SW480 (cell line): ENCODE data around the gene SLC13A3.
A peak's percentile ranks its signal among the peaks of the same experiment; 100 is the strongest.

Experiments
- DNase-seq: peaks from one replicate; pipeline ENCODE4 v3.0.0-alpha.2; 2016; ENCODE audit warnings: low spot score

SLC13A3 gene

GRCh38 chr20:46539113-46539512 is 112.1 kb downstream of the SLC13A3 start:
- no peak for DNase-seq

GRCh38 chr20:46530640-46531039 is 120.6 kb downstream of the SLC13A3 start:
- DNase-seq = no peak

- peak; percentile 17 for DNase-seq
These were observed 127.4 kb downstream of the SLC13A3 start for GRCh38 chr20:46523696-46524328.

GRCh38 chr20:46523108-46523507 is 128.2 kb downstream of the SLC13A3 start:
- DNase-seq = no peak

- peak; percentile 73 for DNase-seq
These were observed 130.2 kb downstream of the SLC13A3 start for GRCh38 chr20:46520976-46521579.

- no peak for DNase-seq
These were observed 130.7 kb downstream of the SLC13A3 start for GRCh38 chr20:46520540-46520939.

GRCh38 chr20:46519471-46520068 is 131.7 kb downstream of the SLC13A3 start:
- no peak for DNase-seq

GRCh38 chr20:46512943-46513844 is 138.1 kb downstream of the SLC13A3 start, which contains the start of gene ZNF334:
Gene ZNF334 (minus strand): TSS chr20:46513559. CDS start chr20:46512102, 1,457 bp downstream.
- DNase-seq = no peak

- no peak for DNase-seq
These were observed 141.7 kb downstream of the SLC13A3 start for GRCh38 chr20:46509523-46509922.
